SW 1271 (cell line): Measurements from ENCODE around the gene HSD17B8.

Experiments
- DNase-seq, 2 experiments: peaks; one replicate each; lab custom pipeline; 2025; lab: John Stamatoyannopoulos, UW

HSD17B8 gene

GRCh38 chr6:33191383-33192104, 12.9 kb upstream of the HSD17B8 start:
- DNase-seq = no peak

- DNase-seq = no peak
Measured at GRCh38 chr6:33192105-33192646, 12.3 kb upstream of the HSD17B8 start, which contains the start of gene COL11A2. TSS of gene COL11A2 (minus strand) at chr6:33192467. CDS start at chr6:33192240, 227 bp downstream.

- DNase-seq = no peak
Measured at GRCh38 chr6:33192671-33193602, 11.5 kb upstream of the HSD17B8 start.

- no peak for DNase-seq
Measured at GRCh38 chr6:33193619-33194018, 10.8 kb upstream of the HSD17B8 start.

- DNase-seq = no peak
Measured at GRCh38 chr6:33194431-33194979, 9.9 kb upstream of the HSD17B8 start.

GRCh38 chr6:33195304-33196165, 8.9 kb upstream of the HSD17B8 start:
- no peak for DNase-seq

- DNase-seq = peak; percentile 44 to 80
Measured at GRCh38 chr6:33197431-33198048, 6.9 kb upstream of the HSD17B8 start.

GRCh38 chr6:33198159-33198852, 6.1 kb upstream of the HSD17B8 start:
- DNase-seq = no peak

GRCh38 chr6:33198853-33199436, 5.5 kb upstream of the HSD17B8 start:
- no peak for DNase-seq

- DNase-seq = peak; percentile 70 to 82
Measured at GRCh38 chr6:33199687-33200218, 4.7 kb upstream of the HSD17B8 start.

- DNase-seq = peak; percentile 97 to 98
Measured at GRCh38 chr6:33200219-33201146, 4.0 kb upstream of the HSD17B8 start, which contains the start of the genes RXRB and SLC39A7. TSS of gene RXRB (minus strand) at chr6:33200665. CDS start at chr6:33200476, 189 bp downstream. TSS of gene SLC39A7 (plus strand) at chr6:33200867. CDS start at chr6:33201246, 379 bp downstream.

- no peak for DNase-seq
Measured at GRCh38 chr6:33201147-33201545, 3.3 kb upstream of the HSD17B8 start.

- no peak for DNase-seq
Measured at GRCh38 chr6:33201935-33202334, 2.5 kb upstream of the HSD17B8 start.

- no peak for DNase-seq
Measured at GRCh38 chr6:33202799-33203198, 1.7 kb upstream of the HSD17B8 start.

- DNase-seq = no peak
Measured at GRCh38 chr6:33203443-33204164, 851 bp upstream of the HSD17B8 start.

GRCh38 chr6:33204165-33204414, 365 bp upstream of the HSD17B8 start:
- no peak for DNase-seq

GRCh38 chr6:33205191-33206026, 954 bp downstream of the HSD17B8 start:
- peak in 1 of 2 experiments; percentile 57 for DNase-seq
